ENCODE results near the gene FAM83G.
"Not testable (repeated sequence)": the region's sequence is repeated elsewhere in the genome, so short reads cannot be mapped to it uniquely, and the experiment has no call there.

DNA sequence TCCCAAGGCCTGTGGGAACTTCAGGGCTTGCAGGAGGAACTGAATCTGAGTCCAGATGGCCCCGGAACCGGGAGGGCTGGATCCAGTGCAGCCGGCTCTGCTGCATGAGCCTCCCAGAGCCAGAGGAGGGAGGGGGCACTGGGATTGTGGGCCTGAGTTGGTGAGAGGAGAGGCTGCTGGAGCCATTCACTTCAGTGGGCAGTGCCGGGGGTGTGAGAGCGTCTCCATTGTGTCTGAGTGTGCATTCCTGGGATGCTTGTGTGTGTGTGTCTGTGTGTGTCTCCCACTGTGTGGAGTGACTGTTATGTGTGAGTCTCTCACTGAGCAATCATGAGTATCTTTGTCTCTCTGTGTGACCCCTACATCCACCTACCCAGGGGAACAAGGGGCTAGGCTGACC is 25.2 kb upstream of the FAM83G start:
- not testable (repeated sequence) for TF ChIP-seq POLR2AphosphoS5 (IDR thresholded peaks at IDR 0.05; ENCODE audit: insufficient read depth in 1 of 2, low read depth in 1 of 2); POLR2A (IDR thresholded peaks at IDR 0.05)
- TF ChIP-seq, protein P1, sequence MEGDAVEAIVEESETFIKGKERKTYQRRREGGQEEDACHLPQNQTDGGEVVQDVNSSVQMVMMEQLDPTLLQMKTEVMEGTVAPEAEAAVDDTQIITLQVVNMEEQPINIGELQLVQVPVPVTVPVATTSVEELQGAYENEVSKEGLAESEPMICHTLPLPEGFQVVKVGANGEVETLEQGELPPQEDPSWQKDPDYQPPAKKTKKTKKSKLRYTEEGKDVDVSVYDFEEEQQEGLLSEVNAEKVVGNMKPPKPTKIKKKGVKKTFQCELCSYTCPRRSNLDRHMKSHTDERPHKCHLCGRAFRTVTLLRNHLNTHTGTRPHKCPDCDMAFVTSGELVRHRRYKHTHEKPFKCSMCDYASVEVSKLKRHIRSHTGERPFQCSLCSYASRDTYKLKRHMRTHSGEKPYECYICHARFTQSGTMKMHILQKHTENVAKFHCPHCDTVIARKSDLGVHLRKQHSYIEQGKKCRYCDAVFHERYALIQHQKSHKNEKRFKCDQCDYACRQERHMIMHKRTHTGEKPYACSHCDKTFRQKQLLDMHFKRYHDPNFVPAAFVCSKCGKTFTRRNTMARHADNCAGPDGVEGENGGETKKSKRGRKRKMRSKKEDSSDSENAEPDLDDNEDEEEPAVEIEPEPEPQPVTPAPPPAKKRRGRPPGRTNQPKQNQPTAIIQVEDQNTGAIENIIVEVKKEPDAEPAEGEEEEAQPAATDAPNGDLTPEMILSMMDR (IDR thresholded peaks at IDR 0.05): not testable (repeated sequence)
